SKM-1 (cell line): Measurements from ENCODE around the gene SRRD.
A peak's percentile ranks its signal among the peaks of the same experiment; 100 is the strongest.

Experiments
- DNase-seq: peaks from one replicate; lab custom pipeline; 2025; ENCODE audit not compliant: unreplicated experiment; lab: John Stamatoyannopoulos, UW

The SRRD gene

DNA sequence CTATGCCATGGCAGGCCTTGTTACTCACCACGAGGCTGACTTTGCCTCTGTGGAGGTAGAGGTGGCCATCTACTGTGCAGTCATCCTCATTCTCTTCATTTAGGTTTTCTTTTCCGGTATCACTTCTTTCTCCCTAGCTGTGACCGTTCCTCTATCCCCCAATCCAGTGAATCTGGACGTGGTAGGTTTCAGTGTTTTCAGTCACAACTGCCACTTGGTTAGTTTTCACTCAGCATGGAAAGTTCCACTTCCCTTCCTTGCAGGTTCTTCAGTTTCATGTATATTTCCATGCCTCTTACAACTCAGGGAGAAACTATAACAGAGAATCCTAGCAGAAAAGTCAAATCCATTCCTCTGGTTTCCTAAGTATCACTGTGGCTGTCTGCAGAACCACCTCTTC is 2.0 kb upstream of the SRRD start:
- no peak for DNase-seq

- DNase-seq = no peak
Measured at GRCh38 chr22:26482161-26482560, 1.5 kb upstream of the SRRD start.

- no peak for DNase-seq
Measured at GRCh38 chr22:26483043-26483438, 636 bp upstream of the SRRD start.

GRCh38 chr22:26484360-26484706 is 656 bp downstream of the SRRD start:
- DNase-seq = no peak

DNA sequence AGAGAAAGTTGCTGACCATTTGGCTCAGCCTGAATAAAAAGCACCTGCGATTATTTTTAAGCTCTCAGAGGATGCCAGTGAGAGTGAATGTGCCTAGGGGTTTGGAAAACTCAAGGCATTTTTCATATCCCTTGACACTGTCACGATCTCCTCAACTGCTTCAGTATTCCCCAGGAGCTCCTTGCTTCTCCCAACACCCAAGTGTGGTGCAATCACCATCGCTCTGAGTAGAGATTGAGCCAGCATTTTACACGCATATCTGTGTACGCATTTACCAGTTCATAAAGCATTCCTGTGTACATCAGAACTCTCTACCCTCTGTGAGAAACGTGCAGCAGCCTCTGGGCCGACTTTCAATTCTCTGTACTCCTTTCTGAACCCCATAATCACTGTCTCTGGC is 1.3 kb downstream of the SRRD start:
- no peak for DNase-seq

DNA sequence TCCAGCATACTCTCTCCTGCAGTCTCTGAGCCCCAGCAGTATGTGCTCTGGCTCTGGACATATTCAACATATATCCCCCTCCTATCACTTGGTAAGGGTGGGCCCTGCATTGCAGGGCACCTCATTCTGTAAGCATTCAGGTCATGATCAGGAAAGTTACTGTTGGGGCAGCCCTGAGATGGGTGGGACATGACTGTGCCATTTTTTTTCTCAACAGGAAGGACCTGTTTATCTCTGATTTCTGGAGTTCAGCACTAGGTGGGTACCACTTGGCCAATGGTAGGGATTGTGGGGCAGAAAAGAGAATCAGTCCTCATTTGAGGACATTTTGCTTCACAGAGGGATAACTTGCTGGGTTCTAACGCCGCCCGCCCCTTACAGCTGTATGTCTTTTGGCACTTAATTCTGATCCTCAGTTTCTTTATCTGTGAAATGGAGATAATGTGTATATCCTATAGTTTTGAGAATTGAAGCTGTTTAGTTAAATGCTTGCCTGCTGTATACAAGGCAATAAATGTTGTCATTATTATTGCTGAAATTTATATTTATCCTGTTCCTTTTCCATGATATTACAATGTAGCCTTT is 2.2 kb downstream of the SRRD start:
- DNase-seq = no peak

DNA sequence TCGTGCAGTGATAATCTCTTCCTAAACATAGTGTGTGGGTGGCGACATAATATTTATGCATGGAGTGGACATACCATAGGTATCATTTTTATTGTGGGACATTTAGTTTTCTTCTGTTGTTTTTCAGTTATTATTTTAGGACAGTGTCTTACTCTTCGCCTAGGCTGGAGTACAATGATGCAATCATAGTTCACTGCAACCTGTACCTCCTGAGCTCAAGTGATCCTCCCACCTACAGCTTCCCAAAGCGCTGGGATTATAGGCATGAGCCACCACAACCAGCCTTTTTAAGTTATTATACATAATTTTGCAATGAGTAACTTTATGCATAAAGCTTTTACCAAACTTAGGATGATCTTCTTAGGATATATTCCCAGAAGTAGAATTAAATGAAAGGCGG is 2.7 kb downstream of the SRRD start:
- no peak for DNase-seq

DNA sequence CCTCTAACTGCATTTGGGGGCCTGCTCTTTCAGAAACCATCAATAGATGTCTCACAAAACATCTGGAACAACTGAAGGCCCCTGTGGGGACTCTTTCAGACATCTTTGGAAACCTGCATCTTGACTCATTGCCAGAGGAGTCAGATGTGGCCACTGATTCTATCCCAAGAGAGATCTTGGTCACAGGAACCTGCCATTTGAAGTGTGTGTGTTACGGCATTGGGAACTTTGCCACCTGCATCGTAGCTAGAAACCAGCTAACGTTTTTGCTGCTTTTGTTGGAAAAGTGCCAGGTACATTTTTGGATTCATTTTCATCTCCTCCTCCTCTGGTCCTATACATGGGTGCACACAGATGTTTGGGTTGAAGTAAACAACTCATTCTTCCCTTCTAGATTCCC is 4.3 kb downstream of the SRRD start:
- no peak for DNase-seq

GRCh38 chr22:26489447-26490036 is 5.9 kb downstream of the SRRD start:
- no peak for DNase-seq

DNA sequence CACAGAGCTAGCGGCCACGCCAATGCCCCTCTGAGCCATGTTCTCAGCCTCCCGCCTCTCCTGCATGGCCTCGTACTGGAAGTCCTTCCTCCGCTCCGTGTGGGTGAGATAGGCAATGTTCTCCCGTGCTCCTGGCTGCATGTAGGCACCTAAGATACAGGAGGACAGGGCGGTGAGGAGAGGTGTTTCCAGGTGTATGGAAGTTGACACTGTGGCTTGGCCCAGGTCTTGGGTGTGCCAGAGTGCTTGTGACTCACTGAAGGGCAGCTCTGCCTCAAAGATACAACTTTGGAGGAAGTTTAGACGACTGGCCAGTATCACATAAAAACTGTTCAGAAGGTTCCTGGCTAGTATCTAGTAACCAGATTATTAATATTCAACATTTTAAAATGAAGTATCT is 8.5 kb downstream of the SRRD start:
- no peak for DNase-seq

DNA sequence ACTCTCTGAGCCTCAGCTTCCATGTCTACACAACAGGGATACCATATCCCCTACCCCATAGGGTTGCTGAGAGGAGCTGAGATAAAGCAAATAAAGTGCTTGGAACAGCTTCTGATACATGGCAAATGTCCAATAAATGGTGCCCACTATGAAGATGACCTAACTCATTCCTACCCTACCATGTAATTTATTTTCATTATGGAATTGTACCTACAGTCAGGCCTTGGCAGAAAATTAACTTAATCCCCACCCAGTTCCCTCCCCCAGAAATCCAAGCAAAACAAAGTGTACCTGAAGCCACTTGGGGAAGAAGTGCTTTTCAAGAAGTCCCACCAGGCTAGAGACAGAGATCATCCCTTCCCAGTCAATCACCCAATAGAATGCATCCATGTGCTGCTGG is 10.8 kb downstream of the SRRD start:
- no peak for DNase-seq

DNA sequence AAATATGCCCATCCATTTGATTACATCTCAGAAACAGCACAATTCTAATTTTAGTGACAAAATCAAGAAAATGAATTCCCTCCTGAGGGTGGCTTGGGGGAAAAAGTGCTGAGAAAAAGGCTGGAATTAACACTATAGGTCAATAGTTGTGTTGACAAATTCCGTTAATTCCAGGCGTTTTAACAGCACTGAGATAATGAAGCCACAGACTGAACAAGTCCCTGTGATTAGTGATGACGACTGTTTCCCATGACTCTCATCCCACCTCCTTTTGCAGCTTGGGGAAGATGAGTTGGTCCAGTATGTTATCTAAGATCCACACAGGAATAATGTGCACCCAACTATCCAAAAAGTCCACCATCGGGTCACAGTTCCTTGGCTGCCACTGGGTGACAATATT is 12.8 kb downstream of the SRRD start:
- no peak for DNase-seq

GRCh38 chr22:26499188-26499703 is 15.6 kb downstream of the SRRD start:
- DNase-seq = no peak

GRCh38 chr22:26501996-26502395 is 18.3 kb downstream of the SRRD start:
- no peak for DNase-seq

DNA sequence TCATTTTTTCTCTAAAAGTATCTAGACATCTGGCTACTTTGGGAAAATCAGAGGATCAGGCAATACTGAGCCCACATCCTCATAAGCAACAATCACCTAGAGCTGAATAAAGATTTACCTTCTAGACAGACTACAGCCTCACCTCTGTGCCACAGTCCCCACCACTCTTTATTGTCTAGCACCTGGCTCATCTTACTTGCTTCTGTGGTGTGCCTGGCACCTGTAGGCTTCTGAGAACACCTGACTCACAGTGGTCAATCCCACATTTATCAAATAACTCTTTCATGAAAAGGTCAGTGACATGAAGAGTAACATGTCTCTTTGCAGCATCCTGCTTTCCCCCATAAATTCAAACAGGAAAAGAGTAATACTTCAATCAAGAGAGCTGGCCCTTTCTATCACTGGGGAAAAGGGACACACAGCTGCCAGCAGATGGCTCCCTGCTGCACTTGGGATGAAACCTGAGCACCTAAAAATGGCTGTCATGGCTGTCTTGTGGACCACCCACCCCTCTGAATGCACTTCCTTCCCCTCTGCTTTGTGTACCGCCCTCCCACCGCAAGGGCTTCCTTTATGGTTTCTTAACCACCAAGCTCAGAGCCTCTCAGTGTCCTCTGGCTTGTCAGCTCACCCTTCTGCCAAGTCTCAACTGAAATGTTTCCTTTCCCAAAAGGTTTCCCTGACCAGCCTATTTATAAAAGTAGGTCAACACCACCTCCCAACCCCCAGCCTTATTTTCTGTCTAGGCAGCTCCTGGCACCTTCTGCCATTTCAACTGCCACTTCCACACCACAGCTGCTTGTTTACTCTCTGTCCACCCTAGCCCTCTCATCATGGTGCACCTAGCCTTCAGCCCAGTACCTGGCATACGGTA is 19.2 kb downstream of the SRRD start:
- peak; percentile 50 for DNase-seq

- DNase-seq = no peak
Measured at GRCh38 chr22:26503758-26504157, 20.1 kb downstream of the SRRD start.

DNA sequence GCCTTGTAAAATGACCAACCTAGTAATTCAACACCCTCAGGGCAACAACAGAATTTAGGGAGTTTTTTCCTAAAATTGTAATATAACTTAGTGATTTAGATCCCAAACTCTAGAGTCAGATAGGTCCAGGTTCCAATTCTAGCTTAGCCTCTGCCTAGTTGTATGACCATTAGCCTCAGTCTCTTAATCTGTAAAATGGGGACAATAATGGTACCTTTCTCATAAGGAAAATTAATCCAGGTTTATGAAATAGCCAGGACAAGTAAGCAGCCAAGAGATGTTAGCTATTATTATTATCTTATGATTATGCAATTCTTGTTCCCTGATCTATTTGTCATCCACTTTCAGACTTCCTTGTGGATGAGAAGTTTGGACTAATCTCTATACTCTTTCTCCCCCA is 24.5 kb downstream of the SRRD start:
- no peak for DNase-seq

DNA sequence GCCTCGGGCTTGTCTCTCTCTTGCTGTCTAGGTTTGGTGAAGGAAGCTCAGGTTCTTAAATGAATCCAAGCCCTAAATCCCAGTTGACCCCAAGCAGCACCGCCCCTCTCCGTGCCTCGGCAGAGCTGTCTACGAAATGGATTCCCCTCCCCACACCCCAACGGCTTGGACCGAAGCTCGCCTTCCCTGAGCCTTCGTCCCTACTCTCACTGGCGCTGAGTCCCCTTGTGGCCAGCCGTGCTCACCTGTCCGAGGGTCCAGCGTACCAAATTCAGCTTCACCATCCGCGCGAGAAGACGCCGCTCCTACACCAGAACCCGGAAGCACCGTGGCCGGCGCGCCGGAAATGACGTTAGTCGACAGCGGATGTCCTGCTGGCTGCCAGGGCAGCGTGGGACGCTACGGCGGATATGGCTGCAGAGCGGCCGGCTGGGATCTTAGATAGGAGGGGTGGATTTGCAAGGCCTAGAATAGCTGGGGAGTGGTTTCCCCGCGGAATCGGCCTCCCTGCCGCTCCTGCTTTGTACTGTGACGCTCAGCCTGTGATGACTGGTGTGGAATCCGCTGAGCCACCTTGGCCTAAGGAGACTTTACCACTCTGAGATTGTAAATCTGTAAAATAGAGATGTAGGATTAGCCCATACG is 28.6 kb downstream of the SRRD start, which contains the start of gene TFIP11:
TFIP11 (minus strand) TSS at position 325 of the 645 bp plus-strand sequence. CDS start 2,201 bp downstream, outside the sequence.
- peak; percentile 51 for DNase-seq

- DNase-seq = no peak
Measured at GRCh38 chr22:26513838-26514237, 30.2 kb downstream of the SRRD start.

DNA sequence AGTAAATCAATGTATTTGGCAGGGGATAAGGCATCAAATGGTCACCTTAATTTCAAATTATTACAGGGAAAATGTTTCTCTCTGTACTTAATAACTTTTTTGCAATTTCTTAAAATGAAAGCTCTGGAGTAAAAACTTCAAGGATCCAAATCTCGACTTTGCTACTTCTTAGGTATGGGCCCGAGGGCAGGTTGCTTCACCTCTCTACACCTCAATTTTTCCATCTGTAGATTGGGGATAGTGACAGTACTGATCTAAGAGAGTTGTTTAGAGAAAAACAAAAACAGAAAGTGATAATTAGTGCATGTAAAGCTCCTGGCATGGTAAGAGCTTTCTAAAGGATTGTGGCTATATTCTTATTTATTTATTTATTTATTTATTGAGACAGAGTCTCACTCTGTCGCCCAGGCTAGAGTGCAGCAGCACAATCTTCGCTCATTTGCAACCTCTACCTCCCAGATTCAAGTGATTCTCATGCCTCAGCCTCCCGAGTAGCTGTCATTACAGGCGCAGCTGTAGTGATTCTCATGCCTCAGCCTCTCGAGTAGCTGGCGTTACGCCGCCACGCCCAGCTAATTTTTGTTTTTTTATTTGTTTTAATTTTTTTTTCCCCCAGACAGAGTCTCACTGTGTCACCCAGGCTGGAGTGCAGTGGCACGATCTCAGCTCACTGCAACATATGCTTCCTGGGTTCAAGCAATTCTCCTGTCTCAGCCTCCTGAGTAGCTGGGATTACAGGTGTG is 30.9 kb downstream of the SRRD start:
- DNase-seq = no peak

DNA sequence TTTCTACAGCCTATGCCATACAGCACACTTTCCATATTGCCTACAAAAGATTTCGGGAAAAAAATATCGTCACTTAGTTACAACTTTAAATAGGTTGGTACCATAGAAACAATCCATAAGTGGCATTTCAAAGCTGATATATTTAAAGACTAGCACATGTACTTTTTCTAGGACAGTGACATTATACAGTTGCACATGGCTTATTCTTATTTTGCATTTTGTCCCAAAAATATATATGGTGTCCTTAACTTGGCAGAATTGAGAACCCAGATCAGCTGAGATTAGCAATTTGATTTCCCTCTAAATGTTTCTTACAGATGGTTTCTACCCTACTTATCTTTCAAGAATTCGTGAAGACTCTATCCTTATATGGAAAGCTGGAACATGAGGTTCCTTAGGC is 32.3 kb downstream of the SRRD start:
- DNase-seq = no peak
